K562 (cell line): ENCODE data around the gene HRAS. TPM values are rescaled to one million over a fixed set of nuclear protein-coding genes. Genes with fewer than 3 reads are reported as not detected.

Source experiments
- ATAC-seq: fragments of 200-7000 bp; cut with Tn5 transposase; 3 replicates; pipeline ENCODE4 v1.9.1; 2020; ENCODE audit warnings: moderate library complexity
- BruUV-seq: library from RNA; stranded (reverse); fragments of 400-500 nt; replicated peaks from 2 replicates; lab custom pipeline; 2021; lab: Mats Ljungman, UMichigan
- CTCF ChIA-PET: fragments of 300-600 bp; formaldehyde crosslinking; extraction: SDS; loops from one replicate; lab custom pipeline; 2021; ENCODE audit warnings: low intra/inter-chr PET ratio; lab: Yijun Ruan, JAX
- POLR2A ChIA-PET: fragments of 300-600, 350-650 bp; sonication (Branson Sonifier 250); formaldehyde crosslinking; extraction: SDS; loops from one replicate; lab custom pipeline; 2021; ENCODE audit warnings: antibody characterized with exemption, inconsistent platforms; lab: Yijun Ruan, JAX
- DNase-seq, 4 experiments: peaks; one replicate each; pipeline versions ENCODE4 v3.0.0 to v3.0.0-alpha.2; 2011 to 2018; ENCODE audit warnings: low spot score in 3 of 4, mixed read lengths in 3 of 4; ENCODE audit errors: extremely low read depth in 1 of 4
- FAIRE-seq: peaks from 2 replicates; lab custom pipeline; 2011; peaks lifted over from hg19 to GRCh38; lab: Jason Lieb, UNC
- H2AFZ ChIP-seq: 2 replicates; pipeline ENCODE4 v1.6.0; 2011; ENCODE audit warnings: low read depth, low read length, control low read depth, inconsistent platforms
- H3K27ac ChIP-seq: fragments of 200-600 bp; 3 replicates; pipeline ENCODE4 v1.8.0; 2011; ENCODE audit warnings: low read depth, mild to moderate bottlenecking, control low read depth, inconsistent platforms, low read length, moderate library complexity, mixed read lengths; ENCODE audit errors: extremely low read depth
- H3K27me3 ChIP-seq, 2 experiments: fragments of 300-600 bp in 1 of 2; 2 replicates in 1 of 2; 3 replicates in 1 of 2; pipeline versions ENCODE4 v1.6.0 to v1.8.0; 2011; ENCODE audit warnings: inconsistent platforms in 2 of 2, low read length in 2 of 2, mild to moderate bottlenecking in 1 of 2, mixed read lengths in 1 of 2, moderate library complexity in 1 of 2; ENCODE audit not compliant: control insufficient read depth in 2 of 2, insufficient read depth in 2 of 2
- H3K36me3 ChIP-seq: fragments of 300-600 bp; 3 replicates; pipeline ENCODE4 v1.8.0; 2011; ENCODE audit warnings: mild to moderate bottlenecking, low read length, inconsistent platforms; ENCODE audit not compliant: control insufficient read depth, insufficient read depth
- H3K4me1 ChIP-seq, 2 experiments: fragments of 200-600 bp in 1 of 2; replicated peaks in 1 of 2; 2 replicates in 1 of 2; 3 replicates in 1 of 2; pipeline versions ENCODE4 v1.5.1 to v1.8.0; 2011; ENCODE audit warnings: inconsistent platforms in 2 of 2, low read length in 2 of 2, mild to moderate bottlenecking in 1 of 2, mixed read lengths in 1 of 2, moderate library complexity in 1 of 2; ENCODE audit not compliant: control insufficient read depth in 2 of 2, insufficient read depth in 2 of 2
- H3K4me2 ChIP-seq: 2 replicates; pipeline ENCODE4 v1.6.1; 2011; ENCODE audit warnings: low read length, control low read depth, inconsistent platforms, mixed read lengths; ENCODE audit not compliant: insufficient read depth
- H3K4me3 ChIP-seq: fragments of 200-600 bp; sonication (generic), shearing (Covaris generic); 2 replicates; pipeline ENCODE4 v1.5.1; 2016; ENCODE audit warnings: control low read depth, inconsistent platforms
- H3K79me2 ChIP-seq: fragments of 200-600 bp; 3 replicates; pipeline ENCODE4 v1.8.0; 2011; ENCODE audit warnings: low read length, inconsistent platforms; ENCODE audit not compliant: control insufficient read depth, insufficient read depth
- H3K9ac ChIP-seq, 2 experiments: 2 replicates each; pipeline versions ENCODE4 v1.6.0 to v1.6.1; 2011; ENCODE audit warnings: low read depth in 2 of 2, low read length in 2 of 2, control low read depth in 1 of 2, inconsistent platforms in 1 of 2, mild to moderate bottlenecking in 1 of 2, mixed read lengths in 1 of 2; ENCODE audit not compliant: insufficient read depth in 1 of 2
- H3K9me1 ChIP-seq: one replicate; pipeline ENCODE4 v1.6.0; 2011; ENCODE audit warnings: inconsistent platforms, mild to moderate bottlenecking, low read length, moderate library complexity; ENCODE audit not compliant: control insufficient read depth, insufficient read depth
- H3K9me3 ChIP-seq: replicated peaks from 2 replicates; pipeline ENCODE4 v1.5.1; 2011; ENCODE audit warnings: low read depth, low read length, inconsistent platforms; ENCODE audit not compliant: control insufficient read depth, insufficient read depth
- H4K20me1 ChIP-seq: replicated peaks from 2 replicates; pipeline ENCODE4 v1.6.1; 2011; ENCODE audit warnings: low read length, inconsistent platforms, mixed read lengths; ENCODE audit not compliant: control insufficient read depth, insufficient read depth
- MCM7 ChIP-seq, 2 experiments: fragments of 450-650 bp; IDR thresholded peaks; 2 replicates each; pipeline ENCODE4 v1.6.1; 2016 to 2018
- NR1H2 ChIP-seq: sonication (generic); formaldehyde crosslinking; IDR thresholded peaks from 2 replicates; pipeline ENCODE4 v1.4.0; 2020; ENCODE audit warnings: mild to moderate bottlenecking, missing genetic modification reagents
- POLR2G ChIP-seq: fragments of 200-400 bp; formaldehyde crosslinking; IDR thresholded peaks from 2 replicates; pipeline ENCODE4 v1.6.1; 2017; ENCODE audit warnings: low read depth, mild to moderate bottlenecking, antibody characterized with exemption, low read length, moderate library complexity
- RBFOX2 ChIP-seq: fragments of 200-400 bp; formaldehyde crosslinking; IDR thresholded peaks from 2 replicates; pipeline ENCODE4 v1.6.1; 2017; ENCODE audit warnings: low read depth, mild to moderate bottlenecking, low read length, moderate library complexity
- TSC22D4 ChIP-seq: fragments of 450-650 bp; IDR thresholded peaks from 2 replicates; pipeline ENCODE4 v1.6.1; 2016; ENCODE audit warnings: missing genetic modification characterization, missing biosample characterization, control low read depth
- WGBS: fragments of 100-300 bp; shearing (Covaris generic); methylation state at CpG from one replicate; pipeline ENCODE4 v1.1.6; 2016; ENCODE audit warnings: low coverage, mixed read lengths; ENCODE audit not compliant: insufficient coverage; ENCODE audit errors: missing lambda C conversion rate; 5-methylcytosine and 5-hydroxymethylcytosine counted together
- in situ Hi-C: fragments of 300-500 bp; cut with MboI; formaldehyde crosslinking; loops from 4 replicates; pipeline ENCODE4 v1.15.0; 2018; ENCODE audit warnings: inconsistent platforms, mixed read lengths
- intact Hi-C: fragments of 100-400 bp; cut with micrococcal nuclease; formaldehyde crosslinking; loops from 2 replicates; pipeline ENCODE4 v1.14.2; 2022
- polyA plus RNA-seq, 8 experiments: library from polyadenylated mRNA; depleted of rRNA in 4 of 8; stranded (reverse) in 5 of 8; unstranded in 3 of 8; fragments of >200 nt; fragmentation: Nextera tagmentation in 2 of 8; fragmentation: Illumina TruSeq in 1 of 8; extraction: Ambion mirVana in 2 of 8; extraction: Trizol in 1 of 8; gene quantifications; 2 replicates each; pipeline versions ENCODE4 v1.2.1 to v1.2.3, GENCODE V29; 2011 to 2014; ENCODE audit warnings: inconsistent platforms in 1 of 8, missing spikeins in 1 of 8
- total RNA-seq, 7 experiments: library from RNA; depleted of rRNA in 6 of 7; stranded (reverse); fragments of >200 nt in 6 of 7; fragmentation: Illumina TruSeq in 2 of 7; extraction: Trizol in 2 of 7; gene quantifications; 2 replicates each; pipeline versions ENCODE4 v1.2.1 to v1.2.3, GENCODE V29; 2011 to 2021; ENCODE audit warnings: low replicate concordance in 1 of 7
- TF ChIP-seq, protein P1 (sequence below): sonication (generic); formaldehyde crosslinking; IDR thresholded peaks from 2 replicates; pipeline ENCODE4 v1.8.0; 2023; ENCODE audit warnings: mild to moderate bottlenecking, missing genetic modification reagents

The HRAS gene
- total and polyA plus RNA-seq, 9 of the 15 experiments (the other 6 are each of a cell fraction or from before 2014, with no cell fraction given) = 2.8 to 73.5 (median 29.6) TPM

DNA sequence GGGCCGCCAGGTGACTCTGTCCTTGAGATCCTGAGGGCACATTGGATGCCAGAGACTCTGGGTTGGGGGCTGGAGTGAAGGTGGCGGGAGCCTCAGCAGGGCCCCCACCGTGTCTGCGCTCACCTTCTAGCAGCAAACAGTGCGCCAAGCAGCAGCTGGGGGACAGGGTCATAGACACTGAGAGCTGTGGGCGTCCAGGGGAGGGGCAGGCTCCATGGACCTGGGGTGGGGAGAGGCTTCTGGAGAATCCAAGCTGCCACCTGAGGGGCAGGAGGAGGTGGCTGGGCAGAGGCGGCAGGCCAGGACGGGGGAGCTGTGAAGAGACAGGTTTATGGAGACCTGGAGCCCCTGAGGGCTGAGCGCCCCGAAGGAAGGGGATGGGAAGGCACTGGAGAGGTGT, 48.9 kb upstream of the HRAS start (continued):
- TF ChIP-seq MCM7 (IDR thresholded peaks at IDR 0.05) (no peak), POLR2G (peak; percentile 35; the same call in 1 of the 2 replicates), TSC22D4 (tag) (no peak)

DNA sequence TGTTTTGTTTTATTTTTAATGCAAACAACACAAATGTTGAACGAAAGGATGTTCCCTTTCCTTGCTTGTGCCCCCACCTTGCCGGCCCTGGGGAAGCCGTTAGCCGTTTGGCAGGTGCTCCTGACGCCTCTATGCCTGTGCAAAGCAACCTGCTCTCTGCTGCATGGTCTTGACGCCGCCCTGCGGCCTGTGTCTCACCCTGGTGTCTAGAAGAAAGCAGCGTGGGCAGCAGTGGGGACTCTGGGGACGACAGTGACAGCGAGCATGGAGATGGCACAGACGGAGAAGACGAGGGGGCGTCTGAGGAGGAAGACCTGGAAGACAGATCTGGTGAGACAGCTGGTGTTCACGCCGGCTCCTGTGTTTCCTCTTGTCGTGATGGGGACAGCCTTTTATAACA, 46.4 kb upstream of the HRAS start:
- no peaks in the 10 kb centered on the region for H3K9me3 ChIP-seq
- BruUV-seq = no TSS peak
- no peak overlapping the region for H3K4me3 ChIP-seq
- peaks cover 78% of the 10 kb centered on the region for H3K79me2 ChIP-seq
- ATAC-seq = no peak
- no peak overlapping the region for H3K4me2 ChIP-seq
- intact Hi-C loops (no loop called here), in situ Hi-C loops (no loop called here)
- FAIRE-seq = no peak
- 96% methylated on average over 17 of the region's 17 CpGs for whole genome bisulfite sequencing
- POLR2A ChIA-PET = interaction anchor here (1.0 kb wide), 1 partner anchor 27 kb away, joined by 3 read pairs; no protein-coding TSS in a partner anchor
- H3K9me1 ChIP-seq = peaks cover 20% of the 10 kb centered on the region
- H3K9ac ChIP-seq = no peak overlapping the region
- DNase-seq = peak in 1 of 4 experiments; percentile 6
- H4K20me1 ChIP-seq = peaks cover 48% of the 10 kb centered on the region
- TF ChIP-seq, protein P1, sequence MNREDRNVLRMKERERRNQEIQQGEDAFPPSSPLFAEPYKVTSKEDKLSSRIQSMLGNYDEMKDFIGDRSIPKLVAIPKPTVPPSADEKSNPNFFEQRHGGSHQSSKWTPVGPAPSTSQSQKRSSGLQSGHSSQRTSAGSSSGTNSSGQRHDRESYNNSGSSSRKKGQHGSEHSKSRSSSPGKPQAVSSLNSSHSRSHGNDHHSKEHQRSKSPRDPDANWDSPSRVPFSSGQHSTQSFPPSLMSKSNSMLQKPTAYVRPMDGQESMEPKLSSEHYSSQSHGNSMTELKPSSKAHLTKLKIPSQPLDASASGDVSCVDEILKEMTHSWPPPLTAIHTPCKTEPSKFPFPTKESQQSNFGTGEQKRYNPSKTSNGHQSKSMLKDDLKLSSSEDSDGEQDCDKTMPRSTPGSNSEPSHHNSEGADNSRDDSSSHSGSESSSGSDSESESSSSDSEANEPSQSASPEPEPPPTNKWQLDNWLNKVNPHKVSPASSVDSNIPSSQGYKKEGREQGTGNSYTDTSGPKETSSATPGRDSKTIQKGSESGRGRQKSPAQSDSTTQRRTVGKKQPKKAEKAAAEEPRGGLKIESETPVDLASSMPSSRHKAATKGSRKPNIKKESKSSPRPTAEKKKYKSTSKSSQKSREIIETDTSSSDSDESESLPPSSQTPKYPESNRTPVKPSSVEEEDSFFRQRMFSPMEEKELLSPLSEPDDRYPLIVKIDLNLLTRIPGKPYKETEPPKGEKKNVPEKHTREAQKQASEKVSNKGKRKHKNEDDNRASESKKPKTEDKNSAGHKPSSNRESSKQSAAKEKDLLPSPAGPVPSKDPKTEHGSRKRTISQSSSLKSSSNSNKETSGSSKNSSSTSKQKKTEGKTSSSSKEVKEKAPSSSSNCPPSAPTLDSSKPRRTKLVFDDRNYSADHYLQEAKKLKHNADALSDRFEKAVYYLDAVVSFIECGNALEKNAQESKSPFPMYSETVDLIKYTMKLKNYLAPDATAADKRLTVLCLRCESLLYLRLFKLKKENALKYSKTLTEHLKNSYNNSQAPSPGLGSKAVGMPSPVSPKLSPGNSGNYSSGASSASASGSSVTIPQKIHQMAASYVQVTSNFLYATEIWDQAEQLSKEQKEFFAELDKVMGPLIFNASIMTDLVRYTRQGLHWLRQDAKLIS = no peak
- TF ChIP-seq NR1H2 (CRISPR knock-in tag) (no peak), RBFOX2 (peak; percentile 8)
- peaks cover 80% of the 10 kb centered on the region; the same call in 2 of the 3 replicates for H3K36me3 ChIP-seq
- H2AFZ ChIP-seq = no peak overlapping the region
- no peak overlapping the region for H3K27ac ChIP-seq
- H3K27me3 ChIP-seq = no peaks in the 10 kb centered on the region
- CTCF ChIA-PET = no interaction called here
- H3K4me1 ChIP-seq = peaks cover 32 to 52% of the 10 kb centered on the region in 2 experiments
